Sigmoid colon (tissue), 4 donors: ENCODE results near the gene HHIPL1.
A peak's percentile ranks its signal among the peaks of the same experiment; 100 is the strongest.

ENCODE experiments used
- EP300 ChIP-seq, 4 donors: sonication (generic); formaldehyde crosslinking; IDR thresholded peaks; one replicate each; pipeline ENCODE4 v1.6.1; 2017; ENCODE audit warnings: antibody characterized with exemption in 4 of 4
- POLR2A ChIP-seq, 2 donors: fragments of 450-650 bp; IDR thresholded peaks; one replicate each; pipeline ENCODE4 v1.6.1; 2016; ENCODE audit warnings: antibody characterized with exemption in 2 of 2, mild to moderate bottlenecking in 2 of 2, moderate library complexity in 2 of 2
- POLR2AphosphoS5 ChIP-seq, 4 donors: sonication (generic); formaldehyde crosslinking; IDR thresholded peaks; one replicate each; pipeline ENCODE4 v1.6.1; 2017; ENCODE audit warnings: antibody characterized with exemption in 4 of 4
- TF ChIP-seq, protein P1 (sequence below), 4 experiments: fragments of 450-650 bp in 3 of 4; fragments of 200-600 bp in 1 of 4; IDR thresholded peaks; one replicate each; pipeline ENCODE4 v1.5.1; 2016 to 2019; ENCODE audit warnings: antibody characterized with exemption in 4 of 4, mild to moderate bottlenecking in 3 of 4, moderate library complexity in 2 of 4

DNA sequence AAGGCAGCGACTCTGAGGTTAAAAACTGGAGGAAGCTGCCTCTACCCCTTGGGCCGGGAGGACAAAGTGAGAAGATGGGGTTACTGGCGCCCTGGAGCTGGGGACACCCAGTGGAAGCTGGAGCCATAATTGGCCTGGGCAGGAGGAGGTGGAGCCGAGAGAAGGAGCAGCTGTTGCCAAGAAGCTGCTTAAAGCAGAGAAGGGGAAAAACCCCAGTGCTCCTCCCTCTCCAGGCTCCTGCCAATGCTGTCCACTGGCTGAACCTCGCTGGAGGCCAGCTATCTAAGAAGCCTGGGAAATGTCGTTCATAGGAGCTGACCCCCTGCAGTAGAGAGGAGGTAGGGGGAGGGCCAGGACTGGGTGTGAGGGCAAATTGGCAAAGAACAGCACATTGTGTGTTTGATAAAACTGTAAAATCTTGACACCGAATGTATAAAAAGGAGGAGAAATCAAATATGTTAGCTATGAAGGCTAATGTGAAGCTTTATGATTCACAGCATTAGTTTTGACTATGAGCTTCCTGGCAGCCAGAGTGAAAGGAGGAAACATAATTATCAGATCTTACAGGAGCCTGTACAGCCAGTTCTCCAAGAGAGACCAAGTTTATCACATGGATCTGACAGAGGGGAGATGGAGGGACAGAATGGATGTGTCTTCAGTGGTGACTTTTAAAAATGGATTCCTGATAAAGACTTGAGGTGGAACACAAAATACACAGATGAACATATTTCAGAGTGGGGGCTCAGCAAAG is 9.5 kb downstream of the HHIPL1 start:
- TF ChIP-seq, protein P1, sequence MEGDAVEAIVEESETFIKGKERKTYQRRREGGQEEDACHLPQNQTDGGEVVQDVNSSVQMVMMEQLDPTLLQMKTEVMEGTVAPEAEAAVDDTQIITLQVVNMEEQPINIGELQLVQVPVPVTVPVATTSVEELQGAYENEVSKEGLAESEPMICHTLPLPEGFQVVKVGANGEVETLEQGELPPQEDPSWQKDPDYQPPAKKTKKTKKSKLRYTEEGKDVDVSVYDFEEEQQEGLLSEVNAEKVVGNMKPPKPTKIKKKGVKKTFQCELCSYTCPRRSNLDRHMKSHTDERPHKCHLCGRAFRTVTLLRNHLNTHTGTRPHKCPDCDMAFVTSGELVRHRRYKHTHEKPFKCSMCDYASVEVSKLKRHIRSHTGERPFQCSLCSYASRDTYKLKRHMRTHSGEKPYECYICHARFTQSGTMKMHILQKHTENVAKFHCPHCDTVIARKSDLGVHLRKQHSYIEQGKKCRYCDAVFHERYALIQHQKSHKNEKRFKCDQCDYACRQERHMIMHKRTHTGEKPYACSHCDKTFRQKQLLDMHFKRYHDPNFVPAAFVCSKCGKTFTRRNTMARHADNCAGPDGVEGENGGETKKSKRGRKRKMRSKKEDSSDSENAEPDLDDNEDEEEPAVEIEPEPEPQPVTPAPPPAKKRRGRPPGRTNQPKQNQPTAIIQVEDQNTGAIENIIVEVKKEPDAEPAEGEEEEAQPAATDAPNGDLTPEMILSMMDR (IDR thresholded peaks at IDR 0.05): no peak
- TF ChIP-seq POLR2AphosphoS5 (IDR thresholded peaks at IDR 0.05): peak in 2 of 4 donors; percentile 22 to 37
- no peak for TF ChIP-seq POLR2A (IDR thresholded peaks at IDR 0.05)
- TF ChIP-seq EP300 (IDR thresholded peaks at IDR 0.05): no peak
